HG02973 (cell line): ENCODE measurements around the gene POLN.

ENCODE experiments used
- ATAC-seq: cut with Tn5 transposase; IDR thresholded peaks from one replicate; pipeline ENCODE4 v1.9.1; 2021; ENCODE audit warnings: moderate library complexity; ENCODE audit not compliant: unreplicated experiment

POLN gene

DNA sequence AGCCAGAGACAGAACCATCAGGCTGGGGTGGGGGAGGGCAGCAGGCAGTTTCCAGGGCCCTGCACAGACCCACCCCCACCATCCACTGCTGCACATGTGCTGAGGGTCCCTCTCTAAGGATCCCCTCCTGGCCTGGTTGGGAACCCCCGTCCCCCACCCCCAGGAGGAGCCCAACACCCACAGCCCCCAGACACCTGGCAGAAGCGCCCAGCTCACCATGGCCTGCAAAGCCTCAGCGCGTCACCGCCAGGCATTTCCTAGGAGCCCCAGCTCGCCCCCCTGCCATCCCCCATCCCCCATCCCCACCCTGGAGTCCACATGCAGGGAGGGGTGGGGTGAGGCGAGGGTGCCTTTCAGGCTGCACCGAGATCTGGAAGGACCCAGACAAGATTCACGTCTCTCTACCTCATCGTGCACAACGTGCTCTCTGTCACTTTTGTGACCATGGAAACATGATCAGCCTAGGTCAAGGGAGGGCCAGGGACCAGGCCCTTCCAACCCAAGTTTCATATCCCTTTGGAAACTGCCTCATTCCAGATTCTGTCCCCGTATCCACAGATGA lies 10.7 kb upstream of the POLN start:
- no peak for ATAC-seq

DNA sequence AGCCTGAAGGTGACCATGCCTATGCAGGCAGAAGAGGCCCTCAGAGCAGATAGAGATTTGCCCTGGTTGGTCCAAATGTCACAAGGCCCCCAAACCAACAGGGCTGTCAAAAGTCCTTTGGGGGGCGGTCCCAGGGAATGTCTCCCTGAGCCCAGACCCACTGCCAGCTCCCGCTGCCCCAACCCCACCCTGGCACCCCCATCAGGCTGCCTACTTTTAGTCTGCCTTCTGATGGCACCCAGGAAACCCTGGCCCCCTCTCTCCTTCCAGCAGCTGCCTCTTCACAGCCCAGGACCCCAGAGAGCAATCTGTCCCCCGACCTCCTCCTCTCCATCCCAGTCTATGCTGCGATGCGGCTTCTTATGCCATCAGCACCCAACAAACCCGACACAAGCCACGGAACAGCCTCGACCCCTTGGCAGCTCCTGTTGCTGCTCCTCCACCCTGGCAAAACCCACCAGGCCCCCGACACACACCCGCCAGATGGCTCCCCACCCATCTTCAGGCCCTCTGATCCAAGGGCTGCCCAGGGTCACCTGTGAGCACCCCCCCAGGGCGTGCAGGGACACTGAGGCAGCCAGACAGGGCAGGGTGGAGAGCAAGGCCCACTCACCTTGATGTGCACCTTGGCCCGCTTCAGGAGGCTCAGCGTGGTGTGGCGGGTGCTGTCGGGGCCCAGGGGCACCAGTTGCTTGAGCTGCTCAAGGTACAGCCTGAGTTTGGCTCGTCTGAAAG lies 10.0 kb upstream of the POLN start:
- ATAC-seq: no peak

DNA sequence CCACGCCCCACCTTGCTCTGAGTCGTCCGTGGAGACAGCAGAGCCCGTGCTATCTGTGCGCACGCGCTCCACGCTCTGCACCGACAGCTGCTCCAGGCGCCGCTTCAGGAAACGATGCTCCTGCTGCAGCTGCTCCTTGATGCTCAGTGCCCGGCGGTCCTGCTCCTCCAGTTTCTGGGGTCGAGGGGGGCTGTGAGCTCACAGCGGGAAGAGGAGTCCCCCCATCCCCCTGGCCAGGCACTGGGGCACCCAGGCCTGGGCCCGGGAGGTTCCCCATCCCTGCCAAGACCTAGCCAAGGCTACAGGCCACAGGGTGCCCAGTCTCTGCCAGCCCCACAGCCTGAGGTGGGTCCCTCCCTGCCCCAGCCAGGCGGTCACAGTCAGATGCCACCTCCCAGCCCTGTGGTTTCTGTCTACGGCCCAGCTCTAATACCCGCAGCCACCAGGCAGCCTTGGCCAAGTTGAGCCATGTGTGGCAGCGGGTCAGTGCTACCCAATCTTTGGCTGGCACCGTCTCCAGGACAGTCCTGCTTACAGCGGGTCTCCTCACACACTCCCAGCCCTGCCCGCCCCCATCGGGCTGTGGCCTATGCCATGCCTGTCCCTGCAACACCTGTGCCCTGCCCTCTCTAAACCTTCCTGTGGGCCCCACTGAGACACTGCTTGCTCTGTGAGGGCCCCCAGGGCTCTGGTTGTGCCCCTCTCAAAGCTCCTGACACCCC lies 9.3 kb upstream of the POLN start:
- no peak for ATAC-seq

DNA sequence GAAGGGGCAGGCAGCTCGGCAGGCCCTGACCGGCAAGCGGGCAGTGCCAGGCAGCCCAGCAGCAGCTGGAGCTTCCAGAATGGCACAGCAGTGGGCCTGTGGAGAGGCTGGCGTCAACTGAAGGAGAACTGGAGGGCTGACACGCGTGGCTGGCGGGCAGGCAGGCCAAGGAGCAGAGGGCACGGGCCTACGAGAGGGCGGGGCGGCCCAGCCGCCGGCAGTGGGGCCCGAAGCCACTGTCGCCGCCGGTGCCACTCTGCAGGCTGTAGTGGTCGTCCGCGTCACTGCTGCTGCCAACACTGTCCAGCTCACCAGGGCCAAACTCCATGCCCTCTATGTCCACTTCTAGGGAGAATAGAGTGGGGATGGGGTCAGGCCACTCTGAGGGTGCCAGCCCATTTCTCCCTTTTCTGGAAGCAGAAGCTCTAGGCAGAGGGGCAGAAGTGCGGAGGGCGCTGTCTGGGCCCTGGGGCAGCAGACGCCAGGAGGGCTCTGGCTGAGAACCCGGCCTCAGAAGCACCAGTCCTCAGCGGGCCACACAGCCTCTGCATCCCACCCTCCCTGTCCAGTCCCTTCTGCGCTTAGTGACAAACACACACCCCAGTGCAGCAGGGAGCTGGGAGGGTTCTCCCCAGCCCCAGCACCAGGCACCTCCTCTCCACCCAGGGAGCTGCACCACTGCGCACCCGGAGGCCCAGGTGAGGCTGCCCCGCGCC lies 8.6 kb upstream of the POLN start:
- no peak for ATAC-seq

DNA sequence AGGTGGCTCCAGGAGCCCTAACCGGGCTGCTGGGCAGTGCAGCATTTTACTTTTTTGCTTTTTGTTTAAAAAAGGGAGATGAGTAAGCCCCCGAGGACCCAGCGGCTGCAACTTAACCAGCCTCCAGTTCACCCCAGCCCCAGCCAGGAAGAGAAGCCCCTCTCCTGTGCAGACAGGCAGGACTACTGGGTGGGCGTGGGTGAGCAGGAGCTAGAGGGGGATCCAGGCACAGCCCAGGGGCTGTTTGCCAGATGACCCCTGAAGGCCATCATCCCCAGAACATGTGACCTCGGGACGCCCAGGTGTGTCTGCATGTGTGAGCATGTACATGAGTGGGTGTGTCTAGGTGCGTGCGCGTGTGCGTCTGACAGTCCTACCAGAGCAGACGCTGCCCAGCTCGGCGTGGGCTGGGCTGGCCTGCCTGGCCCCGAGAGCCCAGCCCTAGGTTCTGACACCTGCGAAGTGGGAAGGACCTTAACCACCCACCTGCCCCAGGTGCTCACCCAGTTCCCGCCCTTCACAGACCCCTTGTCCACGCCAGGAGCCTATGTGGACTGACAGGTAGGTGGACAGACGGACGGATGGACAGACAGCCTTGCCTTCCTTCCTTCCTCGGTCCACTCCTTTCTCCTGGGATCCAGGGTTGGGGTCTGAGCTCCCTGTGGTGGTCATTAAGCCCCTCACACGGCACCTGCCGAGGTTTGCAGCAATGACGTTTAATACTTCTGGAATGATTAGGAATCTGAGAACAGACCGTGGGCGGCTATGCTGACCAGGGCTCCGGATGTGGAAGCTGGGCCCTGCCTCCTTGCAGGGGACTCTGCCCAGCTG lies 7.8 kb upstream of the POLN start:
- ATAC-seq: no peak

DNA sequence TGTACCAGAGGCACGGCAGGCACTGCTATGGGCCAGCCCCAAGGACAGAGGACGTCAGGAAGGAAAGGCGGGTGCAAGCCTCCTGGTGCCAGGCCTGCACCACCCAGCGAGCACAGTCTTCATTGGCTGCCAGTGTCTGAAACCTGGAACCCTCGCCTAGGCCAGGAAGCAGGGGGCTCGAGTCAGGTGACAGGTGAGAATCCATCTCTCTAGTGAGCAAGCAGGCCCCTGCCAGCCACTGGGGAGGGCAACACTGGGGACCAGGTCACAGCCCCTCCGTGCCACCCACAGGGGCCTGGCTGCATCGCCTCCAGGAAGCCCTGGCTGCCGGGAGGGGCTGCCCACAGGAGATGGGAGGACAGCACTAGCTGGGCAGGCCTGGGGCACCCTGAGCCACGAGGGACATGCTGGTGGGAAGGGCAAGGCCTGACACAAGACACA lies 6.9 kb upstream of the POLN start:
- ATAC-seq: no peak

DNA sequence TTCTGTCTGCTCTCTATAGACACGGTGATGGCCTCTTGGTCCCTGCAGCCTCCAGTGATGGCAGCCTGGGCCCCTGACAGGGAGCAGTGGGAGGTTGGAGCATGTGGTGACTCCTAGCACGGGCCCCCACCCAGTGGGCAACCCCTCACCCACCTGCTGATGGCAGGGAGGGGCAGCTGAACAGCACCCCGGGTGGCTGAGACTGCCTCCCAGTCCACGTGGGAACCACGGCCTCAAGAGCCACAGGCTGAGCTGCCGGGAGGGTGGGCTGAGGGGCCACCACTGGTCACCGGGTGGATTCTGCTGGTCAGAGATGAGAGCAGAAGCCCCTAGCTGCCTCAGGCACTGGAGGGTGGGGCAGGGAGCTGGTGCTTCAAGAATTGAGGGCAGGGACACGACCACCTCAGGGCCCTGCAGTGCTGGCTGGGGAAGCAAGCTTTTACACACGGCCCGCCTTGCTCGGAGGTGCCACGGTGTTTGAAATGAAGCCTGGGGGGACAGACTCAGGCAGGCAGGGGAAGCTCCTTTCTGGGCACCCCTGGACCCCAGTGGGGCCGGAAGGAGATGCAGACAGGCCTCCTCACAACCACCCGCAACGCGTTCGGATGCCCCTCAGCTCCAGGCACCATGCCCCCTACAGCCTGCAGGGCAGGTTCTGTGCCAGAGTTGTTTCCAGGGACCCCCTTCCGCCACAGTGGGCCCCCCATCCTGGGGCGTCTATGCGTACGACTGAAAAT lies 6.3 kb upstream of the POLN start:
- no peak for ATAC-seq

DNA sequence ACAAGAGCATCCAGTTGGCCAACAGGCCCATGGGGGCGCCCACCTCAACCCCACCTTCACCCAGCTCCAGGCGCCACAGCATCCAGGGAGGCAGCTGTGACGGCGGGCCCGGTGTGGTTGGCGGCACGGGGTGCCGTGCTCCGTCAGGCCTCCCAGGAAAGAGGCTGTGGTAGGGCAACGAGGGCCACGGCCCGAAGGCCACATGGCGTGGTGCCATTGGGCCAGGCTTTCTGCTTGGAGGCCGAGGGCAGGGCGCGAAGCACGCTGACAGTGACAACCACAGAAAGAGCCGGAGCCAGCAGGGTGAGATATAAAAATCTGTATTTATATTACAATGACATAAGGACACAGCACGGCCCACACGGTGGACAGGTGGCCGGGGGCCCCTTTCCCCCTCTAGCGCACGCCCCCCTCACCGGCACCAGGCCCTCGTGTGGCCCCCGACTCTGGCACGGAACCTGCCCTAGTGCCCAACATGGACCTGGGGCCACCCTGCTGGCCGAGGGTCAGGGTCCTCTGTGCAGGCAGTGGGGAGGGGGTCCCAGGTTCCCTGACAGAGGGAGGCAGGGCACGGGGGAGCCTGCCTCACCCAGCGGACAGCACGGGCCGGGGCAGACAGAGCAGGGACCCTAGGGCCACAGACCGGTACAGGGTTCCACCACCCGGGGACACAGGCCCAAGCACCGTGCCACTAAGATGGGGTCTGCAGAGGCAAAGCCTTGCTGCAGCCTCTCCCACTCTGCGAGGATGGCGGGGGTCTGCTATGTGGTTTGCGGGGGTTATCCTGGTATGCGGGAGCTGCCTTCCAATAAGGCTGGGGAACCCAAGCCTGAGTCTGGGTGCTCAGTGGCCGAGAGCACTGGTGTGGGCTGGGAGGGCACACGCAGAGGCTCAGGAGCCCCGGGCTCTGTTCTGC lies 5.5 kb upstream of the POLN start:
- no peak for ATAC-seq

DNA sequence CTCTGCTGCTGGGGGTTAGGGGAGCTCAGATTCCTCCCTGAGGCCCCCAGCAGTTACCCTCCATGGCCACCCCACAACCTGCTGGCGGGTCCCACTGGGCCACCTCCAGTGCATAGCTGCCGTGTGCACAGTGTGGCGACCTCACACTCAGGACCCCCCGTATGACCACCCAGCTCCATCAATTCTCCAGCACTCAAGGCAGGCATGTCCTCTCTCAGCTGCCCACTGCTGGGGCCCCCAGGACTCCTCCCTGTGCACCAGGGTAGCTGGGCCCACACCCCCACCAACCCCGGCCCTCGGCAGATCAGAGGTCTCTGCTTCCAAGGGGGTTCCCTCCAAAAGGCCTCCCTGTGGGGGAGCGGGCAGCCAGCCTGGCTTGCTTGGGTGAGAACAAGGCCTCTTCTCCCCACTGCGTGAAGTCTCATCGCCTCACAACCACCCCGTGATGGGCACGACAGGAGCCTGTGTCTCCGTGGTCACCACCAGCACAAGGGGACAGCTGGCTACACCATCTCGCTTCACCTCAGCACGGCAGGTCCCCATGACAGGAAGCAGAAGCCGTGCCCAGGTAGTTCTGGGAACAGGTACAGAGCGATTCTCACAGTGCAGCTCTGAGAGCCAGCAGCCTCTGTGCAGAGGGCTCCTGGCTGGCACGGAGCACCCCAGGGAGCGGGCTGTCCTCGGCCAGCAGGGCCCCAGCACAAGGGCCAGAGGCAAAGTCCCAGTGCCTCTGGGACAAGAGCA lies 4.6 kb upstream of the POLN start:
- ATAC-seq: no peak

DNA sequence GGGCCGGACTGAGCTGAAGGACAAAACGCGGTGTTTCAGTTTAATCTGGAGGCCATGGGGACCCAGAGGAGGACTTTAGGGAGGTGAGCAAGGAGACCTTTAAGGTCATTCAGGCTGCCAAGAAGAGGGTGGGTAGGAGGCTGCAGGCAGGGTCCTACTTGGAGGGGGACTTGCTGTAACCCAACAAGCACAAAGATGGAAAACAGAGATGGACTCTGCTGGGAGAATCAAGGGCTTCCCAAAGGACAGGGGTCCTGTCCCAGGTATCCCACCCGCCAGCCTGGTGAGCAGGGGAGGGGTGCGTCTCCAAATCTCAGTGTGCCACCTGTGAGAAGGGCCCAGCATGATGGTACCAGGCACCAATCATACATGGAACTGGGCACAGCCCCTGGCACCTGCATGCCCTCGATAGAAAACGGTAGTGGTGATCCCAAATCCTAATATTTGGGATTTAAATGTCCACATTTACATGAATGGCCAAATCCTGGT lies 3.9 kb upstream of the POLN start:
- no peak for ATAC-seq

DNA sequence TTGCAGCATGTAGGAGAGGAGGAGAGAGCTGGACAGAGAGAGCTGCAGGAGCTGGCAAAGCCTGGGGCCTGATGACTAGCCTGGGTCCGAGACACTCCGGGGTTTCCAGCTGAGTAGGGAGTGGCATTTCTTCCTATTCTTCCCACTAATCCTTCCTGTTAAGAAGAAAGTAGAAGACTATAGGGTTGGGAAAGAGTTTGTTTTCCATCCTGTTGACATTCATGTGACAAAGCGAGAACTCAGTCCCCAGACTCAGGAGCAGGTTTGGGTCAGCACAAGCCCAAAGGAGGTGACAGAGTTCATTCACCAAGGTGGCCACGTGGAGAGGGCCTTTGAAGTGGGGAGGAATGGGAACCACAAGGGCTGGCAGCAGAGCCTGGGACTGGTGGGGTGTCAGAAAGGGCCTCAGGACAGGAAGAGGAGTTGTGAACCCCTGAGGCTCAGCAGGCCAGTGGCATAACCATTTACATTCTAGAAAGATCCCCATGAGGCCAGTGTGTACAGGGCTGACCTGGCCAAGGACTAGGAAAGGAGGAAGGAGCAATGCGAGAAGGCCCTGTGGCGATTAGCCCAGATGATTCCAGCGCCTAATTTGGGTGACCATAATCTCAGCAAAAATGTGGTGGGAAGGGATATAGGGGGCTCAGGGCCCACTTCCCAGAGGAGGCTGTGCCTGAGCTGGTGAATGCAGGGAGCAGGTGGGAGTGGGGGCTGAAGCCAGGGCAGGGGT lies 3.3 kb upstream of the POLN start:
- no peak for ATAC-seq

DNA sequence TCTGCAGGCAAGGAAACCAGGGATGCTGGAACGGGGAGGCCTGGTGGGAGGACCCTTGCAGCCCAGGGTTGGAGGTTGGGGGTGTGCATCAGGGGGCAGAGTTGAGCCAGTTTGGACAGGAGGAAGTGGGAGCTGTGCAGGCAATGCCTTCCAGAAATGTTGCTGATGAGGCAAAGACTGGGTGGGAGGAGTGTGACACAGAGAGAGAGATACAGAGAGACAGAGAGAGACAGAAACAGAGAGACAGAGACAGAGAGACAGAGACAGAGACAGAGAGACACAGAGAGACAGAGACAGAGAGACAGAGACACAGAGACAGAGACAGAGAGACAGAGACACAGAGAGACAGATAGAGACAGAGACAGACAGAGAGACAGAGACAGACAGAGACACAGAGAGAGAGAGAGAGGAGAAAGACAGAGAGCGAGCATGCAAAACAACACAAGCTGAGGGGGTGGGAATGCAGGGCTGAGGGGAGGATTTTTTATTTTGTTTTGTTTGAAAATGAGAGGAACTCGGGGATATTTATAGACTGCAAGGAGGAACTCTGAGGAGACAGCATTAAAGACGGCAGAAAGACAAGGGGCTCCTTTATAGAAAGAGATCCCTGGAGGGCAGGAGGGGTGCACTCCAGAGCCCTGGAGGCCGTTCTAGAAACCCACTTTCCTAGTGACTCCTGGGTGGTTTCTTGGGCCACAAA lies 1.9 kb upstream of the POLN start:
- ATAC-seq: no peak

DNA sequence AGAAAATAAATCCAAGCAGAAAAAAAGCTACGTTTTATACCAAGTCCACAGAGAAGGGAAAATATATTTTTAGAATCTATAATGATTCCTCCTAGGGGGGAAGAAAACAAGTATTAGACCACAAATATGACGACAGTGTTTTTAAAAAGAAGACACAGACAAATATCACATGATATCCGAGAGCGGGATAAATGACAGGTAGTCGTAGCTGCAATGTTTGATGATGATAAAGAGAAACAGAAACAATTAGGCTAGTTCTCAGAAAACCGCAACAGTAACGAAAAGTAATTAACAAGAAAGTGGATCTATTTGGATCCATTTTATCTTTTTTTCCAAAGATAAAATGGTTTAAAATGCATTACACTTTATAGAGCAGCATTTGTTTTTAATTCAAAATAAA lies 918 bp downstream of the POLN start:
- no peak for ATAC-seq

DNA sequence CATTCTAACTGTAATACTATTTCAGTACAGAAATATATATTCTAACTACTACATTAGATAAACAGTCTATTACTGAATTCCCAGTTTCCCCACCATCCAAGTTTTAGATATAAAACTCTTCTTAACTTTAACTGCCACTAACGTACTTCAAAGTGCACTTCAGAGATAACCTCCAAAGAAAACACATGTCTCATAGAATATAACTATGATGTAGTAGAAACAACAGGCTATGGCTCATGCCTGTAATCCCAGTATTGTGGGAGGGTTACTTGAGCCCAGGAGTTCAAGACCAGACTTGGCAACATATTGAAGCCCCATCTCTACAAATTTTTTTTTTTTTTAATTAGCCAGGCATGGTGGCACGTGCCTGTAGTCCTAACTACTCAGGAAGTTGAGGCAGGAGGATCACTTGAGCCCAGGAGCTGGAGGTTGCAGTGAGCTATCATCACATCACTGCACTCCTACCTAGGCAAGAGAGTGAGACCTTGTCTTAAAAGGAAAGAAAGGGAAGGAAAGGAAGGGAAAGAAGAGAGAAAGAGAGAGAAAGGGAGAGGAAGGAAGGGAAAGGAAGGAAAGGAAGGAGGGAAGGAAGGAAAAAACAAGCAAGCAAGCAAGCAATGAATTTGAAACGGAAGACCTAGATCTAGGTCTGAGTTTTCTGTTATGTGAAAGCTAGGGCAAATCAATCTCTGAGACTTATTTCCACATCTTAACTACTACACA lies 4.8 kb downstream of the POLN start:
- ATAC-seq: no peak

DNA sequence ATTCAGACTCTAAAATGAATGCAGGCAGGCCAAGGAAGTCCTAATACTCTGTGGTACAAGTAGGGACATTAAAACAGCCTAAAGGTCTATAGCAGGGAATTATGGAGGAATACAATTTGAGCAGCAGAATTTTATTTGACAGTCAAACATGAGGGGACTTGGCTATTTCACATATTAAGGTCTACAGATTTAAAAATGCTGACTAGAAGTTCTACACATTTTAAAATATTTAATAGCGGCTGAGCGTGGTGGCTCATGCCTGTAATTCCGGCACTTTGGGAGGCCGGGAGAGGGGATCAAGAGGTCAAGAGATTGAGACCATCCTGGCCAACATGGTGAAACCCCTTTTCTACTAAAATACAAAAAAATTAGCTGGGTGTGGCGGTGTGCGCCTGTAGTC lies 10.8 kb downstream of the POLN start:
- ATAC-seq: no peak

DNA sequence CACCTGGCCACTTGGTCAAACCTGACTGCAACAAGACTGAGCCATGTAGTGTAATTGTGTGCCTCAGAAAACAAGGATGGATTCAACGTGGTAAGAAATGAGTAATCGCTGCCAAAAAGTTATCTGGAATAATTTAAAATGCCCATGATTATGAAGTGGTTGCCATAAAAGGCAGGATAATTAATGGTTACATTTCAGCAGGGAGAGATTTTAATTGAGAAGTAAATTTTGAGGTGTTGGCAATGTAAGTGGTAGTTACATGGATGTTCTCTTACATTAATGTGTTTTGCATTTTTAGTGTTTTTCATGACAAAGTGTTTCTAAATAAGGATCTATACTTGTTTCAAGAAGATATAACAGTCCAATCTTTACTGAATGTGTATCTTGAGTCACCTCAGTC lies 15.7 kb downstream of the POLN start:
- no peak for ATAC-seq
